CD4-positive, alpha-beta T cell treated with Interleukin-12 subunit alpha and Interleukin-12 subunit beta, for 1 hour (primary cell): ENCODE data around the gene CHRNA1.

Experiments used
- DNase-seq: peaks from one replicate; pipeline ENCODE4 v3.0.0-alpha.2; 2020

The CHRNA1 gene

GRCh38 chr2:174764280-174765255 lies at the start of gene CHRNA1:
CHRNA1 (minus strand) TSS chr2:174764472; CDS start chr2:174764394, 78 bp downstream.
- no peak for DNase-seq

GRCh38 chr2:174812037-174812436 lies 47.8 kb upstream of the CHRNA1 start:
- DNase-seq = no peak

GRCh38 chr2:174807931-174808330 lies 43.7 kb upstream of the CHRNA1 start:
- DNase-seq = no peak

GRCh38 chr2:174805803-174806202 lies 41.5 kb upstream of the CHRNA1 start:
- DNase-seq = no peak

GRCh38 chr2:174802459-174802858 lies 38.2 kb upstream of the CHRNA1 start:
- DNase-seq = no peak

GRCh38 chr2:174800436-174801205 lies 36.3 kb upstream of the CHRNA1 start:
- DNase-seq = no peak

GRCh38 chr2:174798801-174799200 lies 34.5 kb upstream of the CHRNA1 start:
- DNase-seq = no peak

GRCh38 chr2:174797781-174798276 lies 33.6 kb upstream of the CHRNA1 start:
- DNase-seq = no peak

GRCh38 chr2:174796319-174796771 lies 32.1 kb upstream of the CHRNA1 start:
- DNase-seq = no peak

GRCh38 chr2:174794851-174795374 lies 30.6 kb upstream of the CHRNA1 start:
- no peak for DNase-seq

GRCh38 chr2:174792309-174793025 lies 28.2 kb upstream of the CHRNA1 start:
- DNase-seq = no peak

GRCh38 chr2:174791746-174792280 lies 27.5 kb upstream of the CHRNA1 start:
- no peak for DNase-seq

GRCh38 chr2:174791020-174791419 lies 26.7 kb upstream of the CHRNA1 start:
- DNase-seq = no peak

- no peak for DNase-seq
Observed at GRCh38 chr2:174789001-174789400, 24.7 kb upstream of the CHRNA1 start.

- peak; percentile 9 for DNase-seq
Observed at GRCh38 chr2:174788291-174788929, 24.1 kb upstream of the CHRNA1 start.

GRCh38 chr2:174787487-174788205 lies 23.4 kb upstream of the CHRNA1 start:
- DNase-seq = no peak

GRCh38 chr2:174786066-174786725 lies 21.9 kb upstream of the CHRNA1 start:
- DNase-seq = no peak

- no peak for DNase-seq
Observed at GRCh38 chr2:174785481-174785880, 21.2 kb upstream of the CHRNA1 start.

- no peak for DNase-seq
Observed at GRCh38 chr2:174784909-174785308, 20.6 kb upstream of the CHRNA1 start.

- no peak for DNase-seq
Observed at GRCh38 chr2:174784316-174784715, 20.0 kb upstream of the CHRNA1 start.
